HCT116 (cell line): ENCODE results near the gene SUN2. TPM values are rescaled to one million over a fixed set of nuclear protein-coding genes. Genes with fewer than 3 reads are reported as not detected.

Experiments used
- ATAC-seq: fragments of 200-7000 bp; cut with Tn5 transposase; 2 replicates; pipeline ENCODE4 v1.9.1; 2020; ENCODE audit warnings: mild to moderate bottlenecking, moderate library complexity
- BruUV-seq: library from RNA; stranded (reverse); fragments of 400-500 nt; replicated peaks from 2 replicates; lab custom pipeline; 2021; lab: Mats Ljungman, UMichigan
- CTCF ChIA-PET: fragments of 300-600 bp; sonication (Branson Sonifier 250); formaldehyde crosslinking; loops from one replicate; lab custom pipeline; 2021; ENCODE audit warnings: antibody characterized with exemption; lab: Charles Lee
- POLR2A ChIA-PET: fragments of 300-600, 350-600 bp; sonication (Branson Sonifier 250); formaldehyde crosslinking; loops from one replicate; lab custom pipeline; 2021; ENCODE audit warnings: antibody characterized with exemption; lab: Charles Lee
- RAD21 ChIA-PET, 2 experiments: fragments of 300-600 bp; sonication (Branson Sonifier 250); formaldehyde crosslinking; loops; one replicate each; lab custom pipeline; 2023; ENCODE audit warnings: low total read pairs in 2 of 2; ENCODE audit not compliant: uncharacterized antibody in 2 of 2, unreplicated experiment in 2 of 2, low non-redundant PET in 1 of 2; lab: Charles Lee
- DNase-seq: peaks from one replicate; pipeline ENCODE4 v3.0.0-alpha.2; 2010; ENCODE audit warnings: low read depth, low spot score
- H2AFZ ChIP-seq: fragments of 200-600 bp; shearing (Covaris generic), sonication (generic); 2 replicates; pipeline ENCODE4 v1.6.1; 2017; ENCODE audit warnings: low read depth, mixed run types, mixed read lengths, antibody characterized with exemption, low read length; ENCODE audit not compliant: poor library complexity, severe bottlenecking
- H3K27ac ChIP-seq: 2 replicates; pipeline ENCODE4 v1.5.1; 2012; ENCODE audit warnings: low read depth, low read length
- H3K27me3 ChIP-seq: fragments of 200-600 bp; sonication (generic); 2 replicates; pipeline ENCODE4 v1.6.1; 2016; ENCODE audit warnings: mixed run types, low read length, mixed read lengths; ENCODE audit not compliant: insufficient read depth
- H3K36me3 ChIP-seq, 2 experiments: fragments of 200-500 bp in 1 of 2; fragments of 200-600 bp in 1 of 2; sonication (Bioruptor generic) in 1 of 2; sonication (generic) in 1 of 2; 2 replicates each; pipeline versions ENCODE4 v1.5.1 to v1.6.1; 2014 to 2016; ENCODE audit warnings: low read length in 2 of 2, inconsistent platforms in 1 of 2, mixed read lengths in 1 of 2, mixed run types in 1 of 2; ENCODE audit not compliant: insufficient read depth in 2 of 2, control insufficient read depth in 1 of 2
- H3K4me1 ChIP-seq, 2 experiments: fragments of 200-600 bp in 1 of 2; sonication (generic) in 1 of 2; 2 replicates each; pipeline versions ENCODE4 v1.5.1 to v1.6.1; 2012 to 2017; ENCODE audit warnings: low read length in 2 of 2, inconsistent platforms in 1 of 2, mild to moderate bottlenecking in 1 of 2, mixed read lengths in 1 of 2, mixed run types in 1 of 2, moderate library complexity in 1 of 2; ENCODE audit not compliant: insufficient read depth in 2 of 2, control insufficient read depth in 1 of 2
- H3K4me2 ChIP-seq: fragments of 200-600 bp; sonication (generic); 2 replicates; pipeline ENCODE4 v1.6.1; 2017; ENCODE audit warnings: mixed run types, low read length, mixed read lengths
- H3K4me3 ChIP-seq, 2 experiments: fragments of 200-600 bp in 1 of 2; sonication (generic) in 1 of 2; replicated peaks in 1 of 2; 2 replicates each; pipeline ENCODE4 v1.5.1; 2011 to 2016; ENCODE audit warnings: low read length in 2 of 2, control low read depth in 1 of 2, low read depth in 1 of 2, mild to moderate bottlenecking in 1 of 2, mixed read lengths in 1 of 2, mixed run types in 1 of 2
- H3K79me2 ChIP-seq: fragments of 200-600 bp; sonication (generic); 2 replicates; pipeline ENCODE4 v1.6.1; 2017; ENCODE audit warnings: mild to moderate bottlenecking, mixed run types, low read length, moderate library complexity, mixed read lengths; ENCODE audit not compliant: insufficient read depth
- H3K9ac ChIP-seq: fragments of 200-600 bp; sonication (generic); 2 replicates; pipeline ENCODE4 v1.6.1; 2016; ENCODE audit warnings: low read length, mixed read lengths
- H3K9me2 ChIP-seq: fragments of 200-600 bp; sonication (generic), shearing (Covaris generic); 2 replicates; pipeline ENCODE4 v1.6.1; 2017; ENCODE audit warnings: mixed run types, mild to moderate bottlenecking, moderate library complexity; ENCODE audit not compliant: insufficient read depth
- H3K9me3 ChIP-seq, 2 experiments: fragments of 200-500 bp in 1 of 2; fragments of 200-600 bp in 1 of 2; sonication (Bioruptor generic) in 1 of 2; sonication (generic) in 1 of 2; 2 replicates each; pipeline ENCODE4 v1.6.1; 2014 to 2017; ENCODE audit warnings: low read length in 2 of 2, mixed read lengths in 2 of 2, inconsistent platforms in 1 of 2, low read depth in 1 of 2, mild to moderate bottlenecking in 1 of 2, mixed run types in 1 of 2, moderate library complexity in 1 of 2; ENCODE audit not compliant: control insufficient read depth in 1 of 2, insufficient read depth in 1 of 2
- H4K20me1 ChIP-seq: fragments of 200-600 bp; sonication (generic), shearing (Covaris generic); 2 replicates; pipeline ENCODE4 v1.6.1; 2017; ENCODE audit warnings: mixed run types, mild to moderate bottlenecking, moderate library complexity; ENCODE audit not compliant: insufficient read depth
- CBX3 ChIP-seq: IDR thresholded peaks from 2 replicates; pipeline ENCODE4 v1.6.1; 2012; ENCODE audit warnings: low read depth
- CEBPB ChIP-seq: IDR thresholded peaks from 2 replicates; pipeline ENCODE4 v1.6.1; 2012; ENCODE audit warnings: low read depth
- ELF1 ChIP-seq: IDR thresholded peaks from 2 replicates; pipeline ENCODE4 v1.6.1; 2012; ENCODE audit warnings: low read depth, borderline replicate concordance
- EZH2 ChIP-seq: fragments of 200-600 bp; sonication (generic); IDR thresholded peaks from 2 replicates; pipeline ENCODE4 v1.6.1; 2017; ENCODE audit warnings: antibody characterized with exemption, mixed run types
- RAD21 ChIP-seq: IDR thresholded peaks from 2 replicates; pipeline ENCODE4 v1.6.1; 2012; ENCODE audit warnings: low read depth, mild to moderate bottlenecking
- SP1 ChIP-seq: IDR thresholded peaks from 2 replicates; pipeline ENCODE4 v1.6.1; 2012; ENCODE audit warnings: low read depth
- TCF7L2 ChIP-seq: IDR thresholded peaks from 2 replicates; pipeline ENCODE4 v1.7.0; 2011; ENCODE audit warnings: borderline replicate concordance, inconsistent platforms; ENCODE audit not compliant: insufficient read depth, insufficient read length; ENCODE audit errors: extremely low read depth
- ZNF274 ChIP-seq: fragments of 200-500 bp; sonication (Bioruptor generic); IDR thresholded peaks from 2 replicates; pipeline ENCODE4 v1.6.1; 2014; ENCODE audit warnings: mild to moderate bottlenecking, low read depth, low read length, inconsistent platforms
- intact Hi-C: fragments of 100-400 bp; cut with micrococcal nuclease; formaldehyde crosslinking; loops from 2 replicates; pipeline ENCODE4 v1.10.0; 2022
- total RNA-seq: library from RNA; stranded (reverse); gene quantifications from one replicate; pipeline ENCODE4 v1.2.1, GENCODE V29; 2021; ENCODE audit not compliant: unreplicated experiment
- TF ChIP-seq, protein P1 (sequence below): IDR thresholded peaks from 2 replicates; pipeline ENCODE4 v1.6.1; 2011; ENCODE audit warnings: mild to moderate bottlenecking, low read length, moderate library complexity; ENCODE audit not compliant: insufficient replicate concordance; ENCODE audit errors: extremely low read depth
- TF ChIP-seq, protein P2 (sequence below): IDR thresholded peaks from 2 replicates; pipeline ENCODE4 v1.6.1; 2012

The SUN2 gene
- total RNA-seq, 1 experiment from 2014 or later: 71.6 TPM

DNA sequence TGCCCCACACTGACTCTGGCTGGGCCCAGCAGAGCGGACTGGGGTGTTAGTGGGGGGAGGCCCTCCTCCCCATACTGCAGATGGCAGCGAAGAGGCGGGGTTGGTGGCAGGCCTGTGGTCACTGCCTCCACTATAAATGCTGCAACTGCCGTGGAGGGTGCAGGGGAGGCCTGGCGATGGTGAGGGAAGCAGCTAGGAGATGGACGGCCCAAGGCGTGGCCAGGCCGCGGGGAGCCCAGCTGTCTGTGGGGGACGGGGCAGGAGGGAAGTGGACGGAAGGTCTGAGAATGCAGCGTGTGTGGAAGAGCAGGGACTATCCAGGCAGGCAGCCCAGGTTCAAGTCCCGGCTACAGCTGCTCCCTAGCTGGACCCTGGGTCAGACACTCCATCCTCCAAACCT, 19.9 kb upstream of the SUN2 start:
- H3K79me2 ChIP-seq: no peaks in the 10 kb centered on the region
- DNase-seq (no peak), ATAC-seq (no peak; the same call in 1 of the 2 replicates)
- H4K20me1 ChIP-seq: no peaks in the 10 kb centered on the region
- no peaks in the 10 kb centered on the region for H3K27me3 ChIP-seq
- RAD21 ChIA-PET: no interaction called here
- H3K4me3 ChIP-seq: no peak overlapping the region
- no peaks in the 10 kb centered on the region for H3K9me3 ChIP-seq
- no peak overlapping the region for H3K4me2 ChIP-seq
- H3K27ac ChIP-seq: no peak overlapping the region
- no peaks in the 10 kb centered on the region for H3K4me1 ChIP-seq
- no peak for TF ChIP-seq EZH2
- no peak for TF ChIP-seq CBX3
- no peak for TF ChIP-seq ZNF274
- TF ChIP-seq TCF7L2: no peak
- TF ChIP-seq, all 23 proteins: peak for 0
- no peaks in the 10 kb centered on the region for H3K9me2 ChIP-seq
- intact Hi-C loops: no loop called here
- CTCF ChIA-PET: no interaction called here
- no peaks in the 10 kb centered on the region for H3K36me3 ChIP-seq
- BruUV-seq: no TSS peak
- no peak overlapping the region for H2AFZ ChIP-seq
- POLR2A ChIA-PET: no interaction called here
- no peak overlapping the region for H3K9ac ChIP-seq

DNA sequence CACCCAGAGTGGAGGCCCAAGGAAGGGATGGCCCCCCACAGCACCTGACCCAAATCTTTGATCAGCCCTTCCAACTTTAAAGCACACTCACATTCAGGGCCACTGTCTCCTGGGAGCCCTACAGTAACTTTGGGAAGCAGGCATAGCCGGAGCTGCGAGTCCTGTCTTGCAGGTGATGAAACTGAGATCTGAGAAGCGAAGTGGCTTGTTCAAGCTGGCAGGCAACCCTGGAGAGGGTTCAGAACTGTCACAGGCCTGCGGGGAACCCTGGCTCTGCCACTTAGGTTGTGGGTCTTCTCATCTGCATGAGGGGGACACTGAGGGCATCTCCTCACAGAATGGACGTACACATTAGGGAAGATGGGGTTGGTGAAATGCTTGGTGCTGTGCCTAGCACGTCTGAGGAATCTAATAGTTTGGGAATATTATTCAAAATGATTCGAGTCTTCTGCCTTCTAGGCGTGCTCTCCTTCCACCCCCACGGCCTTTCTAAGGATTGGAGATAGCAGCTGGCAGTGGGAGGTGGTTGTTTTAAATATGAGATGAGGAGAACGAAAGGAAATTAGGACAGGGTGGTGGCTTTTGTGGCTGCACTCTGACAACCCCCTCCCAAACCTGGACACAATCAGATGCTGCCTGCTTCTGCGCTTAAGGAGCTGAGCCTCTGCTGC, 18.8 kb upstream of the SUN2 start:
- intact Hi-C loops: no loop called here
- Histone ChIP-seq H3K9me2 (no peaks in the 10 kb centered on the region), H3K9me3 (no peaks in the 10 kb centered on the region), H3K4me2 (no peak overlapping the region), H3K4me1 (no peaks in the 10 kb centered on the region), H2AFZ (no peak overlapping the region), H3K36me3 (no peaks in the 10 kb centered on the region), H3K27ac (no peak overlapping the region), H3K79me2 (no peaks in the 10 kb centered on the region), H3K27me3 (no peaks in the 10 kb centered on the region), H4K20me1 (no peaks in the 10 kb centered on the region), H3K4me3 (no peak overlapping the region), H3K9ac (no peak overlapping the region)
- CTCF ChIA-PET: interaction anchor here (1.3 kb wide), 1 partner anchor 9 kb away, joined by 3 read pairs; no protein-coding TSS in a partner anchor
- POLR2A ChIA-PET: no interaction called here
- DNase-seq: no peak
- TF ChIP-seq, protein P1, sequence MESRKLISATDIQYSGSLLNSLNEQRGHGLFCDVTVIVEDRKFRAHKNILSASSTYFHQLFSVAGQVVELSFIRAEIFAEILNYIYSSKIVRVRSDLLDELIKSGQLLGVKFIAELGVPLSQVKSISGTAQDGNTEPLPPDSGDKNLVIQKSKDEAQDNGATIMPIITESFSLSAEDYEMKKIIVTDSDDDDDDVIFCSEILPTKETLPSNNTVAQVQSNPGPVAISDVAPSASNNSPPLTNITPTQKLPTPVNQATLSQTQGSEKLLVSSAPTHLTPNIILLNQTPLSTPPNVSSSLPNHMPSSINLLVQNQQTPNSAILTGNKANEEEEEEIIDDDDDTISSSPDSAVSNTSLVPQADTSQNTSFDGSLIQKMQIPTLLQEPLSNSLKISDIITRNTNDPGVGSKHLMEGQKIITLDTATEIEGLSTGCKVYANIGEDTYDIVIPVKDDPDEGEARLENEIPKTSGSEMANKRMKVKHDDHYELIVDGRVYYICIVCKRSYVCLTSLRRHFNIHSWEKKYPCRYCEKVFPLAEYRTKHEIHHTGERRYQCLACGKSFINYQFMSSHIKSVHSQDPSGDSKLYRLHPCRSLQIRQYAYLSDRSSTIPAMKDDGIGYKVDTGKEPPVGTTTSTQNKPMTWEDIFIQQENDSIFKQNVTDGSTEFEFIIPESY: no peak
- TF ChIP-seq EZH2 (no peak), ZNF274 (no peak), SP1 (no peak), TCF7L2 (no peak), CEBPB (no peak), RAD21 (no peak), ELF1 (no peak)
- TF ChIP-seq, protein P2, sequence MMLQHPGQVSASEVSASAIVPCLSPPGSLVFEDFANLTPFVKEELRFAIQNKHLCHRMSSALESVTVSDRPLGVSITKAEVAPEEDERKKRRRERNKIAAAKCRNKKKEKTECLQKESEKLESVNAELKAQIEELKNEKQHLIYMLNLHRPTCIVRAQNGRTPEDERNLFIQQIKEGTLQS: no peak
- RAD21 ChIA-PET: no interaction called here
- no TSS peak for BruUV-seq
- no peak for ATAC-seq
